MM.1S (cell line): ENCODE data around the gene PTMS.

Experiments
- DNase-seq: peaks from one replicate; pipeline ENCODE4 v3.0.0-alpha.2; 2015
- H2AFZ ChIP-seq: fragments of 300-600 bp; sonication (generic); 2 replicates; pipeline ENCODE4 v1.6.0; 2016; ENCODE audit warnings: antibody characterized with exemption, low read length
- H3F3A ChIP-seq: fragments of 300-600 bp; sonication (generic); 2 replicates; pipeline ENCODE4 v1.6.1; 2016; ENCODE audit warnings: mild to moderate bottlenecking, antibody characterized with exemption, low read length, moderate library complexity, mixed read lengths; ENCODE audit not compliant: insufficient read depth
- H3K27ac ChIP-seq: fragments of 300-600 bp; sonication (generic); 2 replicates; pipeline ENCODE4 v1.5.1; 2016; ENCODE audit warnings: mild to moderate bottlenecking, low read length
- H3K27me3 ChIP-seq: fragments of 300-600 bp; sonication (generic); replicated peaks from 2 replicates; pipeline ENCODE4 v1.6.0; 2016; ENCODE audit warnings: low read length; ENCODE audit not compliant: insufficient read depth
- H3K36me3 ChIP-seq: fragments of 300-600 bp; sonication (generic); replicated peaks from 2 replicates; pipeline ENCODE4 v1.6.1; 2016; ENCODE audit warnings: mild to moderate bottlenecking, low read length, mixed read lengths; ENCODE audit not compliant: insufficient read depth
- H3K4me1 ChIP-seq: fragments of 300-600 bp; sonication (generic); 2 replicates; pipeline ENCODE4 v1.6.1; 2016; ENCODE audit warnings: low read length, mixed read lengths
- H3K4me2 ChIP-seq: fragments of 300-600 bp; sonication (generic); 2 replicates; pipeline ENCODE4 v1.6.0; 2016; ENCODE audit warnings: low read depth, low read length
- H3K4me3 ChIP-seq: fragments of 300-600 bp; sonication (generic); 2 replicates; pipeline ENCODE4 v1.5.1; 2016; ENCODE audit warnings: low read length, mixed read lengths
- H3K79me2 ChIP-seq: fragments of 300-600 bp; sonication (generic); 2 replicates; pipeline ENCODE4 v1.6.1; 2016; ENCODE audit warnings: mixed run types, low read length, mixed read lengths
- H3K9ac ChIP-seq: fragments of 300-600 bp; sonication (generic); 2 replicates; pipeline ENCODE4 v1.6.1; 2016; ENCODE audit warnings: low read length, mixed read lengths
- H3K9me2 ChIP-seq: fragments of 300-600 bp; sonication (generic); replicated peaks from 2 replicates; pipeline ENCODE4 v1.6.1; 2016; ENCODE audit warnings: mild to moderate bottlenecking, low read length, mixed read lengths; ENCODE audit not compliant: insufficient read depth
- H3K9me3 ChIP-seq: fragments of 300-600 bp; sonication (generic); replicated peaks from 2 replicates; pipeline ENCODE4 v1.6.1; 2016; ENCODE audit warnings: mild to moderate bottlenecking, low read length, mixed read lengths; ENCODE audit not compliant: insufficient read depth
- H4K20me1 ChIP-seq: fragments of 300-600 bp; sonication (generic); 2 replicates; pipeline ENCODE4 v1.6.1; 2016; ENCODE audit warnings: mild to moderate bottlenecking, low read length, moderate library complexity, mixed read lengths; ENCODE audit not compliant: insufficient read depth
- CTCF ChIP-seq: fragments of 300-600 bp; sonication (generic); IDR thresholded peaks from 2 replicates; pipeline ENCODE4 v1.5.1; 2016; ENCODE audit warnings: antibody characterized with exemption, low read length, mixed read lengths
- EZH2 ChIP-seq: fragments of 300-600 bp; sonication (generic); optimal IDR thresholded peaks from 2 replicates; pipeline ENCODE3; 2017; ENCODE audit warnings: low read depth, mild to moderate bottlenecking, antibody characterized with exemption, low read length, mixed read lengths
- EZH2phosphoT487 ChIP-seq: fragments of 300-600 bp; sonication (generic); IDR thresholded peaks from 2 replicates; pipeline ENCODE4 v1.6.1; 2018; ENCODE audit warnings: antibody characterized with exemption, low read length

Gene PTMS

GRCh38 chr12:6786416-6787094, 20.4 kb downstream of the PTMS start:
- Histone ChIP-seq H3K36me3 (no peaks in the 10 kb centered on the region), H2AFZ (no peak overlapping the region), H4K20me1 (no peaks in the 10 kb centered on the region), H3K9me2 (no peaks in the 10 kb centered on the region), H3K4me2 (no peak overlapping the region), H3K4me1 (peaks cover 27% of the 10 kb centered on the region), H3K4me3 (no peak overlapping the region), H3K9ac (no peak overlapping the region), H3K27me3 (no peaks in the 10 kb centered on the region), H3K79me2 (no peaks in the 10 kb centered on the region), H3F3A (peaks cover 6% of the 10 kb centered on the region), H3K9me3 (no peaks in the 10 kb centered on the region), H3K27ac (no peak overlapping the region)
- no peak for TF ChIP-seq CTCF
- TF ChIP-seq EZH2phosphoT487 = no peak
- no peak for TF ChIP-seq EZH2
- DNase-seq = no peak

GRCh38 chr12:6787309-6787708, 21.1 kb downstream of the PTMS start:
- H3K9me3 ChIP-seq = no peaks in the 10 kb centered on the region

GRCh38 chr12:6788972-6789924, 23.1 kb downstream of the PTMS start, which contains the start of gene CD4:
TSS of gene CD4 (plus strand) at chr12:6789528. CDS start at chr12:6800139, 10,611 bp downstream.
- Histone ChIP-seq H3K4me1 (peaks cover 7% of the 10 kb centered on the region), H3F3A (no peaks in the 10 kb centered on the region; the same call in 1 of the 2 replicates), H3K9me2 (no peaks in the 10 kb centered on the region), H2AFZ (no peak within 1 kb of the TSS), H3K79me2 (no peaks in the 10 kb centered on the region), H3K27me3 (no peaks in the 10 kb centered on the region), H3K4me3 (no peak within 1 kb of the TSS), H3K36me3 (no peaks in the 10 kb centered on the region), H4K20me1 (no peaks in the 10 kb centered on the region), H3K27ac (no peak within 1 kb of the TSS), H3K4me2 (no peak within 1 kb of the TSS), H3K9me3 (no peaks in the 10 kb centered on the region), H3K9ac (no peak within 1 kb of the TSS)
- TF ChIP-seq EZH2phosphoT487 (no peak), CTCF (no peak), EZH2 (no peak)
- DNase-seq = no peak

More at GRCh38 chr12:6787309-6787708, 21.1 kb downstream of the PTMS start:
- Histone ChIP-seq H3K27me3 (no peaks in the 10 kb centered on the region), H2AFZ (no peak overlapping the region), H4K20me1 (no peaks in the 10 kb centered on the region), H3K79me2 (no peaks in the 10 kb centered on the region), H3K36me3 (no peaks in the 10 kb centered on the region), H3F3A (peaks cover 6% of the 10 kb centered on the region), H3K4me2 (no peak overlapping the region), H3K4me3 (no peak overlapping the region), H3K9me2 (no peaks in the 10 kb centered on the region), H3K9ac (no peak overlapping the region), H3K4me1 (peaks cover 26% of the 10 kb centered on the region), H3K27ac (no peak overlapping the region)
- TF ChIP-seq CTCF = no peak
- no peak for TF ChIP-seq EZH2
- no peak for TF ChIP-seq EZH2phosphoT487
- DNase-seq = no peak
